Fibroblast of skin of right quadriceps (primary cell): ENCODE data around the gene ANKRD42.
A peak's percentile ranks its signal among the peaks of the same experiment; 100 is the strongest.

Experiments used
- DNase-seq: peaks from one replicate; pipeline ENCODE4 v3.0.0-alpha.2; 2013

The ANKRD42 gene

DNA sequence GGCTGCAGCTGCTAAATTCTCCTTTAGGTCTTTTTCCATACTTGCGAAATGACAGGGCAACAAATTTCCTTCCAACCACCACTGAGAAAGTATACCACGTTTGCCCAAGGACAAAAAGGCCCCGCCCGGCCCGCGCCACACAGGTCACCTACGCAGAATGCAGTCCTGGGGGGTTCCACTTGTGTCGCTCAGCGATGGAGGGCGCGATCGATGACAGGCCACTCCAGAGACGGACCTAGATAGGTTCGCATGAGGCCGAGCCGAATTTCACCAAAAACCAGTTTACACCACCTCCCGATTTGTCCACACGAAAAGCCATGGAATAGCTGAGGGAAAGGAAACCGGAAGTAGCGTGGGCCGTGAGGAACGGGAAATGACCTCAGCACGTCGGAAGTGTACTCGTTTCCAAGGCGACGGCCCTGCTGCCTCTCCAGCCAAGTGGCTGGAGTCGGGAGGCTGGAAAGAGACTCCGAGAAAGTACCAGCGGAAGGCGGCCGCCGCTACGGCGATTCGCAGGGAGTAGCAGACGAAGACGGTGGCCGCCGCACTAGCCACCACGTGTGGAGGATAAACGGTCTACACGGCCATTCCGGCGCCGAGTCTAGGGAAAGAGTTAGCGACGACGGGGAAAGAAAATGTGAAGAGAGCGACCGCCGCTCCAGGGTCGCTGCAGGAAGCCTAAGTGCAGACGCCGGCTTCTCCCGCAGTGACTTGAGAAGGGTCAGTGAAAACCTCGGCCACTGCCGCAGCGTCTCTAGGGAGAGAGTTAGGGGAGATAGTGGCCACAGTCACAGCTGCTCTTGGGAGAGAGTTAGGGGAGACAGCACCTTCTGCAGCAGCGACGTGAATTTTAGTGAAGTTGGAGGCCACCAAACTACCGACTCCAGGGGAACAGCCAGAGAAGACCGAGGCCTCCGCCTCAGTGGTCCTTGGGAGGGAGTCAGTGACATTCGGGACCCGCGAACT lies at the start of gene ANKRD42:
TSS of gene ANKRD42 (plus strand) at position 398 of the 966 bp plus-strand sequence. CDS start 959 bp downstream, outside the sequence.
- DNase-seq: peak; percentile 92

GRCh38 chr11:83147895-83148294 lies 45.6 kb upstream of the ANKRD42 start:
- no peak for DNase-seq

DNA sequence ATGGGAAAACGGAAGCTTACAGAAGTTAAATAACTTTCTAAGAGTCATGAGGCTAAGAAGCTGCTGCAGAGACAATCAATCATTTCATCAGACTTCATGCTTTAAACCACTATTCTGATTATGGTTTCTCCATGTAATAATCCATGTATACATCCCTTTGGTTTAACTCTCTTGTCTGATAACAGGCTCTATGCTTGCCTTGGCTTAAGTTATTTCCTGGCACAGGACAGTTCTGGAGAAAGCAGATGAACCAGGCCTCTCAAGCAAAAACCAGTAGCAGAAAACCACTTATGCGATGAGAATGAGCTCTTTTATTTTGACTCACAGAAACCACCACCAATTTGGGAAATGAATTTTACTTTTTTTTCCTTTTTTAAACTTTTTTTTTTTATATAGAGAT lies 43.1 kb upstream of the ANKRD42 start:
- DNase-seq: no peak

- DNase-seq: no peak
These were observed 42.1 kb upstream of the ANKRD42 start for GRCh38 chr11:83151274-83151977.

DNA sequence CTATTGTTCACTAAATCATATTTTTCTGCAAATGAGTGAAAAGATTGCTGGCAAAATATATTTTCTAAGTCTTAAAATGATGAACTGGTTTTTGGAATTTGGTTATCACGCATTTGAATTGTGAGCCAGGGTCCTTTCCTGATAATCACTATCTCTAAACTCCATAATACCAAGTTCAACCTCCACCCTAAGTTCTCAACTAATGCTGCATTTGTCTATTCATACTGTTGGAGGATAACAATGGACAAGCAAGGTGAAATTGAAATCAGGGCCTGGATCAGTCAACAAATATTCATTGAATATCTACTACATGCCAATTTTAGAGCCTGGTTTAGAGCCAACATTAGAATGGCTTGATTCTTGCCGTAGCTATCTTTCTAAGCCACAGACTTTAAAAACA lies 41.2 kb upstream of the ANKRD42 start:
- DNase-seq: no peak

GRCh38 chr11:83153764-83154163 lies 39.7 kb upstream of the ANKRD42 start:
- DNase-seq: no peak

DNA sequence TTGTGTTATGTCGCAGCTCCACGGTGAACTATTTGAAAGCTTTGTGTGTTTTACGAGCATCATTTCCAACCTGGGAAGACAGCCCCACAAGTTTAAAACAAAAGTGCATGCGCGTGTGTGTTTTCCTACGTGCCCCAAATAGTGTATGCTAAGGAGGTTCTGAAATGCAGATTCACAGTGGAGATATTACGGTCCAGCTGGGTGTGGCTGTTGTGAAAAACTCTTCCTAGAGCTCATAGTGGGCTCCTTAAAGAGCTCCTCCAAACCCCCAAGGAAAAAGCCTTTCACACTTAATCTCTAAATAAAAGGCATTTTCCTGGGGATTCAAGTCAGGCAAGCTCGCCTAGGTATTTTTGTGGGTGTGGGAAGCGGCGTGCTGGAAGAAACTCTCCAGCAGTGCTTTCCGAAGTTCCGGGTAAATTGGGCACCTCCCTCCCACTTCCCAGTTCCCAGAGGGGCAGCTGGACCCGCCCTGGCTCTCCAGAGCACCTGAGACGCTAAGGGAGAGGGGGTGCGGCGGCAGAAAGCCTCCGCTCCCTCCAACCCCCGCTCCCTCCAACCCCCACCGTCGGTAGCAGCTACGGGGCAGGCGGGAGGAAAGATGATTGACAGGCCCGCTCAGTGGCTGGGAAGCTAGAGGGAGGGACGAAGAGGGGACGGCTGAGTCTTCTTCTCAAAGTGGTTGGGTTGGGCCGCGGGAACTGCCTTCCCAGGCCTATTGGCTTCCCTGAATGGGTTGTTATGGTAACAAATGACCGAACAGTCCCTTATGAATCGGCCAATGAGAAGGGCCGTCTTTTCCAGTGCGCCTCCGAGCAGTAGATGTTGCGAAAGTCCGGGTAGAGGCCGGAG lies 37.1 kb upstream of the ANKRD42 start:
- DNase-seq: peak; percentile 100

- no peak for DNase-seq
These were observed 36.4 kb upstream of the ANKRD42 start, which contains the start of gene PCF11 for GRCh38 chr11:83156996-83157593. PCF11 (plus strand) TSS chr11:83157131; CDS start chr11:83157440, 309 bp downstream.

GRCh38 chr11:83157594-83158356 lies 35.7 kb upstream of the ANKRD42 start:
- DNase-seq: peak; percentile 55

DNA sequence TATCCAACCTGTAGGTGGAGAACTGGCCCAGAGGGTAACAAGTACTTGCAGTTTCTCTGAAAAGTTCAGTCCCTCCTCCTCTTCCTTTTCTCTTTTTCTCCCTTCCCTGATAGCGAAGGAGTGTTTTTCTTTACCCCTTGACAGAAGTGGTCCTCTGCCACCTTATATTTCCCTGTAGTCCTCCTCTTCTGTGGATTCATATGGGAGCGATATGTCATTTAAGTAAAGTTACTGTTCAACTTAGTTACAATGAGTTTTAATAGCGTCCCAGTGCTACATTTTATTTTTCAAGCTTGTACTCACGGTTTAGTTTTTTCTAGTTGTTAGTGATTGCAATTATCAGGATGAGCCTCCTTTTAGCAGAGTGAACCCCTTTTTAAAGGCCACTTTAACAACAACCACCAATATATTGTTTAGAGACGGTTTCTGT lies 35.1 kb upstream of the ANKRD42 start:
- DNase-seq: peak; percentile 25

DNA sequence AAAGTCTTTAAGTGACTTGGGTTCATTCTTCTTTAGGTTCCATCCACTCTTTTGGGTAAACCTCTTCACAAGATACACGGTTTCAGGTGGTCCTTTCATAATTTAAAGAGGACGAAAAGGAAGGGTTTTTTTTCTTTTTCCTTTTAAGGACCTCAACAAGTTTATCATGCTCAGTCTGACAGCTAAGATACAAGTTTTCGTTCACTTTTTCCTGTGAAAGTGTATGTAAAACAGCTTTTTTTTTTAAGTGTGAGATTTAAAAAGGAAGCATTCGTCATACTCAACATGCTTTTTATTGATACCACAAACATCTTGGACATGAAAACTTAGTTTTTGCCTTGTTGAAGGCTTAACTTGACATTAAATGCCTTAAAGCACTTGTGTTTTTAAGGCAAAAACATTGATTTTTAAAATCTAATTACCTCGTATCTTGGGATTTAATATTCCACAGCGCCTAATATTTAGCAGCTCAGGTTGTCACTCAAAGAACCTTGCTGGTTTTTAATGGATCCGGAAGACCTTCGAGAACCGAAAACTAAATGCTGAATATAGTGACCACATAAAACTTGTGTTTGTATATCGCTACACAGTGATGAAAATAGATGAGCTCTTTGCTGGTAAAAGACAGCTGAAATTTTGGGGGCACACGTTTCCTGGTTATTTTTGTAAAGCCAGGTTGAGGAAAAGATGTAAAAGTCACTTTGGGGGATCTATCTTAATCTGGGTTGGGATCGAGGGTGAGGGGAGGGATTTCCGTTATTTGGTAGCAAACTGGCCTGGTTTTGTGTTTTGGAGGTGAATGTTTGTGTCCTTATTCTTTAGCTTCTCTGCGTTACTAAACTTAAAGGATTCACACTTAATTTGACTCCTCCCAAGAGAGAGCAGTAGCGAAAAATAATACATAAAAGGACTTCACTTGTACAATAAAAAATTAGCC lies 34.3 kb upstream of the ANKRD42 start:
- DNase-seq: no peak

- DNase-seq: peak; percentile 32
These were observed 33.3 kb upstream of the ANKRD42 start for GRCh38 chr11:83159902-83160865.

- DNase-seq: no peak
These were observed 31.8 kb upstream of the ANKRD42 start for GRCh38 chr11:83161610-83162199.

DNA sequence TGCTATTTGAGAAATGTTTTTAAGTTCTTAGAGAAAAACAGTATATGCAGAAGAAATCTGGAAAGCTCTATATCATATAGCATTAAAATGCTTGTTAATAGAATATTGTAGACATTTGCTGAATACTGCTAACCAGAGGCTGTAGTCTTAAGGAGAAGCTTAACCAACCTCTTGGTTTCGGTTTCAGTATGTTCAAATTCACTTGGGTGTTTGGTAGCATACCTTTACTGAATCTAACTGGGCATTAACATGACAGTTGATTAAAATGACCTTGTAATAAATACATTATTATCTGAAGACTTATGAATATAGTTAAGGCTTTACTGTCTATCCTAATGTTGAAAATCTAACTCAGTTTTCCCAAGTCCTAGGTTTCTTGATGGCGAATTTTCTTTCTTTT lies 31.1 kb upstream of the ANKRD42 start:
- DNase-seq: no peak

GRCh38 chr11:83166193-83166866 lies 27.2 kb upstream of the ANKRD42 start:
- no peak for DNase-seq

GRCh38 chr11:83168756-83169155 lies 24.8 kb upstream of the ANKRD42 start:
- no peak for DNase-seq

DNA sequence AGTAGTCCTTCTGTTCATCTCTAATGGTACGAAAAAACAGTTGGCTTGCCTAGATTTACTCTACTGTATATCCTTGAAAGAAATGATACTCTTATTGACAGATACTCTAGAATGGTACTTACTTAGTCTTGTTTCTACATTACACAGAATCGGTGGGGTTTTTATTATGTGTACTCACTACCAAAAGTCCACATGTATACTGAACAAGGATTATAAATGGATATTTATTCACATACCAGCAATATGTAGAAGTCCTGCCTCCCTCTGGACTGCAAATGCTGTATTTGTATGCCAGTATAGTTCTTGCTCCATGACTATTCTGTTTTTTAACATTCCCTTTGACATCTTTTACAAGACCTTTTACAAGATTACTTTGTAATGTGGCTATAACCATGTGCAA lies 22.6 kb upstream of the ANKRD42 start:
- no peak for DNase-seq

DNA sequence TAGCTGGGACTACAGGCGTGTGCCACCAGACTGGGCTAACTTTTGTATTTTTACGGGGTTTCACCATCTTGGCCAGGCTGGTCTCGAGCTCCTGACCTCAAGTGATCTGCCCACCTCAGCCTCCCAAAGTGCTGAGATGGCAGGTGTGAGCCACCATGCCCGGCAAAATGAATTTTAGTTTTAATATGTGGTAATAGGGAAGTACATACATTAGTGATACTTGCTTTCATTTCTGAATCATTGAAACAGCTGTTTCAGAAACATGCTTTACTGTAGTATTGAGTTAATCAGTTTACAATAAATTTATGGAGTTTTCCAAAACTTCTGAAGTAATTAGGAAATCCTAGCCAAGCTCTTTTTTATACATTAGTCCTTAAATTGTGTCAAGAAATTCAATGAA lies 21.0 kb upstream of the ANKRD42 start:
- no peak for DNase-seq
